Tibial nerve (tissue), 3 donors: ENCODE results near the gene SNU13.

ENCODE experiments used
- POLR2A ChIP-seq, 2 donors: fragments of 450-650 bp; IDR thresholded peaks; one replicate each; pipeline ENCODE4 v1.6.1; 2017; ENCODE audit warnings: antibody characterized with exemption in 2 of 2, mild to moderate bottlenecking in 2 of 2, moderate library complexity in 2 of 2
- TF ChIP-seq, protein P1 (sequence below), 5 experiments: fragments of 200-600 bp in 3 of 5; fragments of 450-650 bp in 2 of 5; sonication (generic) in 3 of 5; IDR thresholded peaks; one replicate each; pipeline ENCODE4 v1.5.1; 2016 to 2019; ENCODE audit warnings: antibody characterized with exemption in 5 of 5, mild to moderate bottlenecking in 3 of 5, moderate library complexity in 2 of 5

DNA sequence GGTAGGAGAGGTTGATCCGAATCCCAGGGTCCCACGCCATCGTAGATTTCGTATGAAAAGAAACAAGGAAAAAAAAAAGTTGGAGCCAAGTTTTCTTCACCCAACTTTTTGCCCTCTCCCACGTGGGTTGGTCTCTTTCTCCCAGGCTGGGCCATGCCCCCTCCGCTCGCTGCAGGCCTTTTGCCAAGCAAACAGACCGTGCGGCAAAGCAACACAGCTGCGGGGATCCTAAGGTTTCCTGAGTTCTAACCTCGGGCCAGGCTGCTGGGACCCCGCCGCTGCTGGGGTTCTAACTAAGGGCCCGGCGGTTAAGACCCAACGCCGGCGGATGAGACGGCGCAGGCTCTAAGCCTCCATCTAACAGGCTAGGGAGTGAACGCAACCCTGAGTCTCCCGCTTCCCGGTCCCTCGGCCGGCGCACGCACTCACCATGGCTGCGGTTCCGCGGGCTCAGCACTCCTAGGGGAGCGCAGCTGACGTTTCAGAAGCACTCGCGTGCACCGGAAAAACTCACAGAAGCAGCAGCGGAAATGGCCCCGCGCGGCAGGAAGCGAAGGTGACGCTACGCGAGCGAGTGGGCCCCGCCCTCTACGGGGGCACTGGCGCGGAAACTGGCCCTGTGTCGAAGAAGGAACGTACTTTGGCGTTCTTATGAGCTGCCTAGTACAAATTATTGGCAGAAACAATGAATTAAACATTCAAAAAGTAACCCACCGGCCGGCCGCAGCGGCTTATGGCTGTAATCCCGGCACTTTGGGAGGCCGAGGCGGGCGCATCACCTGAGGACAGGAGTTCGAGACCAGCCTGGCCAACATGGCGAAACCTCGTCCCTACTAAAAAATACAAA, at the start of gene SNU13:
- TF ChIP-seq, protein P1, sequence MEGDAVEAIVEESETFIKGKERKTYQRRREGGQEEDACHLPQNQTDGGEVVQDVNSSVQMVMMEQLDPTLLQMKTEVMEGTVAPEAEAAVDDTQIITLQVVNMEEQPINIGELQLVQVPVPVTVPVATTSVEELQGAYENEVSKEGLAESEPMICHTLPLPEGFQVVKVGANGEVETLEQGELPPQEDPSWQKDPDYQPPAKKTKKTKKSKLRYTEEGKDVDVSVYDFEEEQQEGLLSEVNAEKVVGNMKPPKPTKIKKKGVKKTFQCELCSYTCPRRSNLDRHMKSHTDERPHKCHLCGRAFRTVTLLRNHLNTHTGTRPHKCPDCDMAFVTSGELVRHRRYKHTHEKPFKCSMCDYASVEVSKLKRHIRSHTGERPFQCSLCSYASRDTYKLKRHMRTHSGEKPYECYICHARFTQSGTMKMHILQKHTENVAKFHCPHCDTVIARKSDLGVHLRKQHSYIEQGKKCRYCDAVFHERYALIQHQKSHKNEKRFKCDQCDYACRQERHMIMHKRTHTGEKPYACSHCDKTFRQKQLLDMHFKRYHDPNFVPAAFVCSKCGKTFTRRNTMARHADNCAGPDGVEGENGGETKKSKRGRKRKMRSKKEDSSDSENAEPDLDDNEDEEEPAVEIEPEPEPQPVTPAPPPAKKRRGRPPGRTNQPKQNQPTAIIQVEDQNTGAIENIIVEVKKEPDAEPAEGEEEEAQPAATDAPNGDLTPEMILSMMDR (IDR thresholded peaks at IDR 0.05): peak in 2 of 5 experiments; percentile 40 to 56
- peak in 1 of 2 donors; percentile 85 for TF ChIP-seq POLR2A (IDR thresholded peaks at IDR 0.05)
